Natural killer cell (primary cell): Measurements from ENCODE around the gene PRSS38. TPM values are rescaled to one million over a fixed set of nuclear protein-coding genes. Genes with fewer than 3 reads are reported as not detected.
A peak's percentile ranks its signal among the peaks of the same experiment; 100 is the strongest.

Experiments
- ATAC-seq, 3 donors: fragments of 150-1000 bp in 2 of 3; fragments of 200-7000 bp in 1 of 3; cut with Tn5 transposase; 1 replicate in 1 of 3; 2 replicates in 2 of 3; pipeline ENCODE4 v1.10.0; 2021; ENCODE audit warnings: mild to moderate bottlenecking in 2 of 3, moderate library complexity in 2 of 3
- DNase-seq, 2 donors: peaks; one replicate each; pipeline versions ENCODE4 v3.0.0 to v3.0.0-alpha.2; 2013 to 2021; ENCODE audit warnings: mixed read lengths in 1 of 2
- H3K27ac ChIP-seq: one replicate; pipeline ENCODE4 v1.5.1; 2013; ENCODE audit warnings: mild to moderate bottlenecking, low read length
- H3K27me3 ChIP-seq: one replicate; pipeline ENCODE4 v1.6.1; 2013; ENCODE audit warnings: low read length; ENCODE audit not compliant: control insufficient read depth, insufficient read depth
- H3K36me3 ChIP-seq: one replicate; pipeline ENCODE4 v1.6.1; 2013; ENCODE audit warnings: low read length; ENCODE audit not compliant: control insufficient read depth, insufficient read depth
- H3K4me1 ChIP-seq: one replicate; pipeline ENCODE4 v1.6.1; 2013; ENCODE audit warnings: low read length; ENCODE audit not compliant: control insufficient read depth, insufficient read depth
- H3K4me3 ChIP-seq: one replicate; pipeline ENCODE4 v1.5.1; 2013; ENCODE audit warnings: low read length
- H3K9me3 ChIP-seq: one replicate; pipeline ENCODE4 v1.6.1; 2013; ENCODE audit warnings: low read length; ENCODE audit not compliant: control insufficient read depth, insufficient read depth
- H3K27ac Mint-ChIP-seq, 2 donors: one replicate each; pipeline ENCODE4 v1.8.0; 2022; ENCODE audit warnings: mild to moderate bottlenecking in 2 of 2, mixed read lengths in 2 of 2, moderate library complexity in 1 of 2
- H3K27me3 Mint-ChIP-seq, 2 donors: one replicate each; pipeline ENCODE4 v1.8.0; 2022; ENCODE audit warnings: low read depth in 2 of 2, mixed read lengths in 2 of 2
- H3K36me3 Mint-ChIP-seq: one replicate; pipeline ENCODE4 v1.8.0; 2022; ENCODE audit warnings: mixed read lengths
- H3K4me1 Mint-ChIP-seq, 2 donors: one replicate each; pipeline ENCODE4 v1.8.0; 2022; ENCODE audit warnings: mixed read lengths in 2 of 2
- H3K4me3 Mint-ChIP-seq: one replicate; pipeline ENCODE4 v1.8.0; 2022; ENCODE audit warnings: mild to moderate bottlenecking, moderate library complexity, mixed read lengths
- H3K9me3 Mint-ChIP-seq, 2 donors: one replicate each; pipeline ENCODE4 v1.8.0; 2022; ENCODE audit warnings: mixed read lengths in 2 of 2
- WGBS: methylation state at CpG from one replicate; pipeline ENCODE4 v1.1.7; 2013; ENCODE audit warnings: missing lambda C conversion rate; ENCODE audit not compliant: insufficient coverage; 5-methylcytosine and 5-hydroxymethylcytosine counted together
- intact Hi-C: fragments of 100-400 bp; cut with micrococcal nuclease; formaldehyde crosslinking; loops from one replicate; pipeline ENCODE4 v1.14.2; 2022
- total RNA-seq, 4 donors: library from RNA; stranded (reverse); fragments of 120-200 nt in 1 of 4; gene quantifications; one replicate each; pipeline versions ENCODE4 v1.2.3 to v1.2.4, GENCODE V29; 2013 to 2022
- TF ChIP-seq, protein P1 (sequence below): fragments of 200-600 bp; IDR thresholded peaks from one replicate; pipeline ENCODE4 v1.8.0; 2022; ENCODE audit warnings: antibody characterized with exemption

The PRSS38 gene
- total RNA-seq, 3 donors from 2014 or later (not counting 1 experiment from before 2014, with no cell fraction given): not detected

DNA sequence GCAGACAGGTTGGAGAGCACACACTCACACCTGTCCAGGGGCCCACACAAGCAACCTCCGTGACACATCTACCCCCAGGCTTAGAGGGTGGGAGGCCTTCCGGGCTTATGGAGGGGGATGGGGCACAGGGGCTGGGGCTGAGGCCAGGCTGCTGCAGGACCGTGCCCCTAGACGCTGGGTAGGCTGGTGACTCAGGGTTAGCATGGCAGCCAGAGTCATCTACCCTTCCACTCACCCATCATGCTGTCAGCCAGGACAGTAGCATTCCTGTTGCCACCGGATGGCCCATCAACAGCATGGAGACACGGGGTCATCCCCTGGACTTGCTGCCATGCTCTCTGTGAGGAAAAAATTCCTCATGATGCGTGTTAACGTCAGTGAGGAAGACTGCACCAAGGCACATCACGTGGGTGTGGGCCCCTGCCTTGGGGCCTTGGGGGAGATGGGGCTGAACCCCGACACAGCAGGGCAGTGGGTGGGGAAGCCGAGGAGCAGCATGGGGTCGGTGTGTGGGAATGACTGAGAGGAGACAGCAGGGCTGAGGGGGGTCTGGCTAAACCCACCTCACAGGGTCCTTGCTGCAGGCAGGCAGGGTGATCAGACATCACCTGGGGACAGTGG, 79.5 kb downstream of the PRSS38 start:
- TF ChIP-seq, protein P1, sequence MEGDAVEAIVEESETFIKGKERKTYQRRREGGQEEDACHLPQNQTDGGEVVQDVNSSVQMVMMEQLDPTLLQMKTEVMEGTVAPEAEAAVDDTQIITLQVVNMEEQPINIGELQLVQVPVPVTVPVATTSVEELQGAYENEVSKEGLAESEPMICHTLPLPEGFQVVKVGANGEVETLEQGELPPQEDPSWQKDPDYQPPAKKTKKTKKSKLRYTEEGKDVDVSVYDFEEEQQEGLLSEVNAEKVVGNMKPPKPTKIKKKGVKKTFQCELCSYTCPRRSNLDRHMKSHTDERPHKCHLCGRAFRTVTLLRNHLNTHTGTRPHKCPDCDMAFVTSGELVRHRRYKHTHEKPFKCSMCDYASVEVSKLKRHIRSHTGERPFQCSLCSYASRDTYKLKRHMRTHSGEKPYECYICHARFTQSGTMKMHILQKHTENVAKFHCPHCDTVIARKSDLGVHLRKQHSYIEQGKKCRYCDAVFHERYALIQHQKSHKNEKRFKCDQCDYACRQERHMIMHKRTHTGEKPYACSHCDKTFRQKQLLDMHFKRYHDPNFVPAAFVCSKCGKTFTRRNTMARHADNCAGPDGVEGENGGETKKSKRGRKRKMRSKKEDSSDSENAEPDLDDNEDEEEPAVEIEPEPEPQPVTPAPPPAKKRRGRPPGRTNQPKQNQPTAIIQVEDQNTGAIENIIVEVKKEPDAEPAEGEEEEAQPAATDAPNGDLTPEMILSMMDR: no peak
- ATAC-seq: no peak
- no peaks in the 10 kb centered on the region for H3K36me3 Mint-ChIP-seq
- peaks cover 0 to 5% of the 10 kb centered on the region in 2 donors for H3K27me3 Mint-ChIP-seq
- Histone ChIP-seq H3K4me1 (peaks cover 9% of the 10 kb centered on the region), H3K27ac (no peak overlapping the region), H3K36me3 (no peaks in the 10 kb centered on the region), H3K4me3 (no peak overlapping the region), H3K27me3 (no peaks in the 10 kb centered on the region), H3K9me3 (no peaks in the 10 kb centered on the region)
- intact Hi-C loops: no loop called here
- H3K4me3 Mint-ChIP-seq: no peak overlapping the region
- peaks cover 13 to 25% of the 10 kb centered on the region in 2 donors for H3K4me1 Mint-ChIP-seq
- H3K9me3 Mint-ChIP-seq: no peaks in the 10 kb centered on the region
- DNase-seq: peak in 1 of 2 donors; percentile 9
- no peak overlapping the region for H3K27ac Mint-ChIP-seq
- 91% methylated on average over 12 of the region's 12 CpGs for WGBS

Other genes with a start within 250 kb of the PRSS38 start
- gene JMJD4, start 80.4 kb upstream of the PRSS38 start, total RNA-seq: 10 to 100 TPM in 2 of 3 donors, 1 to 10 TPM in 1; 8.8 to 12.4 (median 12.3) TPM
- gene SNAP47, start 80.2 kb upstream of the PRSS38 start, total RNA-seq: 10 to 100 TPM; 19.0 to 24.2 (median 23.1) TPM
- not detected for gene WNT9A, start 132.3 kb downstream of the PRSS38 start, total RNA-seq
- not detected for gene WNT3A, start 191.3 kb downstream of the PRSS38 start, total RNA-seq